Measurements from ENCODE around the gene AP2A2.

The AP2A2 gene

GRCh38 chr11:1027483-1028290 is 102.0 kb downstream of the AP2A2 start:
- TF ChIP-seq GATA3 (IDR thresholded peaks at IDR 0.05; ENCODE audit: low read depth, low read length) (no peak), GATA2 (IDR thresholded peaks at IDR 0.05; ENCODE audit: low read depth, low read length) (no peak)

GRCh38 chr11:1028291-1028540 is 102.5 kb downstream of the AP2A2 start:
- no peak for TF ChIP-seq GATA3 (IDR thresholded peaks at IDR 0.05; ENCODE audit: low read depth, low read length)
- TF ChIP-seq GATA2 (IDR thresholded peaks at IDR 0.05; ENCODE audit: low read depth, low read length): no peak

DNA sequence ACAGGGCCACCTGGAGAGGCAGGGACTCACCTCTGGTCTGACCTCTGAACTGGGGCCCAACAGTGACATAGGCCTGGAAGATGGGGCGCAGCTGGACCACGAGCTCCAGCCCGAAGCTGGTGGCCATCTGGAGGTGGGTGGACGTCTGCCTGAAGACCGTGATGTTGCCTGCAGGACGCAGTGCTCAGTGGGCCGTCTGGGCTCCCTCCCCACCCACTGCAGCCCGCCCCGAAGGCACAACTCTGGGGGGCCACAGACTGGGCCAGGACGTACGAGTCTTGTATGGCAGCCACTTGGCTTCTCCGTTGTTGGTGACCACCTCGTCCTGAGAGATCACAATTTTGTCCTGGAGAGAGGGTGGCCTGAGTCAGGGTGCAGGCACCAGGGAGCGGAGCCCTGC is 102.9 kb downstream of the AP2A2 start:
- no peak for TF ChIP-seq GATA2 (IDR thresholded peaks at IDR 0.05; ENCODE audit: low read depth, low read length)
- no peak for TF ChIP-seq GATA3 (IDR thresholded peaks at IDR 0.05; ENCODE audit: low read depth, low read length)

DNA sequence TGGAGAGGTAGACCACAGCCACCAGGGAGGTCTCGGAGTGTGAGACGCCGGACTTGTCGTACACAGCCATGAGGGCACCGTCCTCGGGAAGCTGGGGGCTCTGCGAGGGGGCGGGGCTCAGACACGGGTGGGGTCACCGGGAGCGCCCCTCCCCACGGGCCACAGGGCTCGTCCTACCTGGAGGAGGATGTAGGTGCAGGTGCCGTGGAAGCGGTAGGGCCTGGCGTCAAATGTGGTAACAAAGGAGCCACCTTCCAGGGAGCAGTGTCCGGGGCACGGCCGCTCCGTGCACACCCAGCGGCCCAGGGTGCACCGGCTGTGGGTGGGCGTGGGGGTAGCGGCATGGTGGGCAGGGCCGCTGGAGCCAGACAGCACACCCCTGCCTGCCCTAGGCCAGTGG is 103.4 kb downstream of the AP2A2 start:
- TF ChIP-seq GATA3 (IDR thresholded peaks at IDR 0.05; ENCODE audit: low read depth, low read length): no peak
- TF ChIP-seq GATA2 (IDR thresholded peaks at IDR 0.05; ENCODE audit: low read depth, low read length): no peak

GRCh38 chr11:1029654-1030053 is 104.0 kb downstream of the AP2A2 start:
- no peak for TF ChIP-seq GATA2 (IDR thresholded peaks at IDR 0.05; ENCODE audit: low read depth, low read length)

DNA sequence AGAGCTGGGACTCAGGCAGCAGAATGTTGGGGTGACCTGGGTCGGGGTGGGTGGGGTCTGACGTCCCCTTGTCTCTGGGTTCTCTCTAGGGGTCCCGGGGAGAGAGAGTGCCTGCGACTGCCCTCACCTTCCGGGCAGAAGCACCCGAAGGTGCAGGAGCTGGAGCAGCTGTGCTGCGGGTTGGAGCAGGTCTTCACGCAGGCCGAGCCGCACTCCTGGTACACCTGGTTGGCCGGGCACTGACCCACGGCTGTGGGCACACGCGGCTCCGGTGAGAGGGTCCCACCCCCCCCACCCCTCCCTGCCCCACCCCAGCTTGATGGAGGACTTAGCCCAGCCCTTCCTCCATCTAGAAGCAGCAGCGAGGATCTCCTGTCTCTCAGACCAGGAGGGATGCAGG is 104.4 kb downstream of the AP2A2 start:
- TF ChIP-seq GATA2 (IDR thresholded peaks at IDR 0.05; ENCODE audit: low read depth, low read length) (no peak), GATA3 (IDR thresholded peaks at IDR 0.05; ENCODE audit: low read depth, low read length) (no peak)

GRCh38 chr11:1030556-1030955 is 104.9 kb downstream of the AP2A2 start:
- no peak for TF ChIP-seq GATA2 (IDR thresholded peaks at IDR 0.05; ENCODE audit: low read depth, low read length)
- TF ChIP-seq GATA3 (IDR thresholded peaks at IDR 0.05; ENCODE audit: low read depth, low read length): no peak

GRCh38 chr11:1031121-1031899 is 105.6 kb downstream of the AP2A2 start:
- TF ChIP-seq GATA2 (IDR thresholded peaks at IDR 0.05; ENCODE audit: low read depth, low read length) (no peak), GATA3 (IDR thresholded peaks at IDR 0.05; ENCODE audit: low read depth, low read length) (no peak)

DNA sequence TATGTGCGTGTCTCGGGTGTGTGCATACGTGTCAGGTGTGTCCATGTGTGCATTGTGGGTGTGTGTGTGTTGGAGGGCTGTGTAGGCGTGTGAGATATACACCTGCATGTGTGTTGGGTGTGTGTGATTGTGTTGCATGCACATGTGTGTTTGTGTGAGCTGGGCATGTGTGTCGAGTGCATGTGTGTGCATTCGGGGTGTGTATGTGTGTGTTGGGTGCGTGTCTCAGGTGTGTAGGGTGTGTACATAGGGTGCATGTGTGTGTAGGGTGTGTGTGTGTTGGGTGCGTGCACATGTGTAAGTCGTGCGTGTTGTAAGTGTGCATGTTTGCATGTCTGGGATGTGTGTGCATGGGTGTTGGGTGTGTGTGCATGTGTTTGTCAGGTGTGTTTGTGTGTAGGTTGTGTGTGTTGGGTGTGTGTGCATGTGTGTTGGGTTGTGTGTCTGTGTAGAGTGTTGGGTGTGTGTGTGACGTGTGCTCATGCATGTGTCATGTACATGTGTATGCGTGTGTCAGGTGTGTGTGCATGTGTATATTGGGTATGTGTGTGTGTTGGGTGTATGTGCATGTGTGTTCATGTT is 106.7 kb downstream of the AP2A2 start:
- TF ChIP-seq GATA2 (IDR thresholded peaks at IDR 0.05; ENCODE audit: low read depth, low read length): no peak
- no peak for TF ChIP-seq GATA3 (IDR thresholded peaks at IDR 0.05; ENCODE audit: low read depth, low read length)

DNA sequence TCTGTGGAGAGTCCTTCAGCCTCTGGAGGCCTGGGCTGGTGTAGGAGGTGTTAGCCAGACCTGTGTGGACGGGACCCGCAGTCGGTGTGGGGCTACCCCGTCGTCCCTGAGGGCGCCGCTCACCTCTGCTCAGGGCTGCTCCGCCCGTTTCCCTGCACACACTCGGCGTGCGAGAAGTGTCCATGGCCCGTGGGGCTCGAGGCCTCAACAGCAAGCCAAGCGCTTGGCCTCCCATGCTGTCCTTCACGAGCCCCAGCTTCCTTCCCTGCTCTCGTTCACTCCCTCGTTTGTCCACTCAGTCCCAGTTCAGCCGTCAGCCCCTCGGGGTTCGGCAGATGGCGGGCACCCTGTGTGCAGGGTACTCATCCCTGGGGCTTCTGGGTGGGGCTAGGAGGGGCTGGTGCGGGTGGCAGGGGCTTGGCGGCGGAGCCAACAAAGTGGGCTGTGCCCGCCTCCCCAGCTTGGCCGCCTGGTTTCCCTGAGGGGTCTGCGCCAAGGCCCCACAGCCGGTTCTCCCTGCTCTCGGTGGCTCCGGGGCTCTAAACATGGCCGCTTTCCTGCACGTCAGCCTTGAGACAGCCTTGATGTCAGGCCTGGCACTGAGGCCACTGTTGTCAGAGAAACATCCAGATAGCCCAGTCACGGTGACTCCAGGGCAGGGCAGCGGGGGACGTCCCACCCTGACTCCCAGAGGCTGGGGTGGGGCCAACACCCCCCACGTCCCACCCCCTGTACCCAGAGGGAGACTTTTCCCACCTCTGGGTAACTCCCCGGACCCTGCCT is 107.5 kb downstream of the AP2A2 start:
- no peak for TF ChIP-seq GATA3 (IDR thresholded peaks at IDR 0.05; ENCODE audit: low read depth, low read length)
- TF ChIP-seq GATA2 (IDR thresholded peaks at IDR 0.05; ENCODE audit: low read depth, low read length): no peak

DNA sequence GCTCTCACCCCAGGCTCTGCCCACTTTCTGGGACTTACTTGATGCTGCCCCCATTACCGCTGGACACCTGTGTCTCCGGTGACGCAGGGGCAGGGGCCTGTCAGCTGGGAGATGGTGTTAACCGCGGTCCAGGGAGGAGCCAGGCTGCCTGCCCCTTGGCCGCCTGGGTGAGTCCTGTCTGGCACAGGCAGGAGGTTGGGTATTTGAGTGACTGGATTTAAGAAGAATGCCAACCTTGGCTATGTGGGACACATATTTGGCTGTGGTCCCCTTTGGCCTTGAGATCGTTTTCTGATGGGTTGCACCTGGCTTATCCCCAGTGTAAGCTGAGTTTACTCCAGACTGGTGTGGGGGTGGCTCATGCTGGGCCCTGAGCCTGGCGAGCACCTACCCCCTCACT is 108.3 kb downstream of the AP2A2 start:
- TF ChIP-seq GATA3 (IDR thresholded peaks at IDR 0.05; ENCODE audit: low read depth, low read length) (no peak), GATA2 (IDR thresholded peaks at IDR 0.05; ENCODE audit: low read depth, low read length) (no peak)

- TF ChIP-seq GATA2 (IDR thresholded peaks at IDR 0.05; ENCODE audit: low read depth, low read length): no peak
- no peak for TF ChIP-seq GATA3 (IDR thresholded peaks at IDR 0.05; ENCODE audit: low read depth, low read length)
Measured at GRCh38 chr11:1034456-1035295, 109.0 kb downstream of the AP2A2 start.

GRCh38 chr11:1035577-1036283 is 110.1 kb downstream of the AP2A2 start:
- no peak for TF ChIP-seq GATA3 (IDR thresholded peaks at IDR 0.05; ENCODE audit: low read depth, low read length)
- no peak for TF ChIP-seq GATA2 (IDR thresholded peaks at IDR 0.05; ENCODE audit: low read depth, low read length)

All from SH-SY5Y (cell line).